Tibial artery (tissue), 4 donors: Measurements from ENCODE around the gene BRSK2.

Experiments used
- DNase-seq, 2 donors: peaks; one replicate each; pipeline ENCODE4 v3.0.0-alpha.2; 2019
- H3K27ac ChIP-seq, 2 donors: fragments of 200-600 bp; sonication (generic) in 1 of 2; 1 replicate in 1 of 2; 2 replicates in 1 of 2; pipeline ENCODE4 v1.5.1; 2018 to 2019; ENCODE audit warnings: mild to moderate bottlenecking in 1 of 2
- H3K27me3 ChIP-seq, 2 donors: fragments of 200-600 bp; sonication (generic) in 1 of 2; one replicate each; pipeline versions ENCODE4 v1.5.1 to v1.6.0; 2016 to 2019
- H3K36me3 ChIP-seq, 3 donors: fragments of 200-600 bp; sonication (generic) in 2 of 3; one replicate each; pipeline ENCODE4 v1.5.1; 2016 to 2019; ENCODE audit warnings: mild to moderate bottlenecking in 2 of 3
- H3K4me1 ChIP-seq, 4 donors: fragments of 200-600 bp; sonication (generic) in 2 of 4; 1 replicate in 3 of 4; 2 replicates in 1 of 4; pipeline ENCODE4 v1.5.1; 2016 to 2019
- H3K4me3 ChIP-seq, 2 donors: fragments of 200-600 bp; sonication (generic) in 1 of 2; 1 replicate in 1 of 2; 2 replicates in 1 of 2; pipeline ENCODE4 v1.5.1; 2018 to 2019; ENCODE audit warnings: mild to moderate bottlenecking in 2 of 2
- H3K9me3 ChIP-seq, 3 donors: fragments of 200-600 bp; sonication (generic) in 1 of 3; one replicate each; pipeline ENCODE4 v1.5.1; 2016 to 2019
- CTCF ChIP-seq, 2 experiments: fragments of 200-600 bp in 1 of 2; fragments of 450-650 bp in 1 of 2; IDR thresholded peaks; one replicate each; pipeline ENCODE4 v1.5.1; 2017 to 2019; ENCODE audit warnings: antibody characterized with exemption in 2 of 2, mild to moderate bottlenecking in 1 of 2, moderate library complexity in 1 of 2
- intact Hi-C: fragments of 100-400 bp; cut with DNase I; formaldehyde crosslinking; loops from one replicate; pipeline ENCODE4 v1.15.0; 2023; ENCODE audit warnings: low total_unique reads

The BRSK2 gene

GRCh38 chr11:1440066-1440465 lies 50.3 kb downstream of the BRSK2 start:
- Histone ChIP-seq H3K27ac (no peak overlapping the region), H3K9me3 (no peaks in the 10 kb centered on the region), H3K4me3 (no peak overlapping the region), H3K36me3 (no peaks in the 10 kb centered on the region), H3K4me1 (peaks cover 0 to 11% (median 0%) of the 10 kb centered on the region in 4 donors), H3K27me3 (peaks cover 0 to 80% of the 10 kb centered on the region in 2 donors)
- DNase-seq = no peak
- intact Hi-C loops = no loop called here
- TF ChIP-seq CTCF (IDR thresholded peaks at IDR 0.05) = no peak

- Histone ChIP-seq H3K27ac (no peak overlapping the region), H3K36me3 (no peaks in the 10 kb centered on the region), H3K4me3 (no peak overlapping the region), H3K4me1 (peaks cover 0 to 11% (median 0%) of the 10 kb centered on the region in 4 donors), H3K9me3 (no peaks in the 10 kb centered on the region), H3K27me3 (peaks cover 0 to 79% of the 10 kb centered on the region in 2 donors)
- TF ChIP-seq CTCF (IDR thresholded peaks at IDR 0.05) = no peak
- no peak for DNase-seq
- intact Hi-C loops = no loop called here
These were observed 50.8 kb downstream of the BRSK2 start for GRCh38 chr11:1440496-1440895.

DNA sequence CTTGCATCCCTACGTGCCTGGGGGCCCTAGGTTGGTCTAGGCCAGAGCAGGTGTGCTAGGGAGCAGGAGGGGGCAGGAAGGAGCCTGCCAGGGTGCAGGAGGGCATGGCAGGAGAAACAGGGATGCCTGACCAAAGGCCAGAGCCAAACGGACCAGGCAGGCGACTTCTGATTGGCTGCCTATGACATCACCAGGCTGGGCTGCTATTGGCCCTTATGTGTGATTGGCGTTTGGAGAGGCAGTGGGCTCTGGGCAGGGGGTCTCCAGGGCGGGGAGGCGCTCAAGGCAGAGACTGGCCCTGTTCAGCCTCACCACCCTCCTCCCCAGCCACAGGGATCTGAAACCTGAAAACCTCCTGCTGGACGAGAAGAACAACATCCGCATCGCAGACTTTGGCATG lies 52.4 kb downstream of the BRSK2 start:
- no peaks in the 10 kb centered on the region for H3K9me3 ChIP-seq
- intact Hi-C loops = no loop called here

DNA sequence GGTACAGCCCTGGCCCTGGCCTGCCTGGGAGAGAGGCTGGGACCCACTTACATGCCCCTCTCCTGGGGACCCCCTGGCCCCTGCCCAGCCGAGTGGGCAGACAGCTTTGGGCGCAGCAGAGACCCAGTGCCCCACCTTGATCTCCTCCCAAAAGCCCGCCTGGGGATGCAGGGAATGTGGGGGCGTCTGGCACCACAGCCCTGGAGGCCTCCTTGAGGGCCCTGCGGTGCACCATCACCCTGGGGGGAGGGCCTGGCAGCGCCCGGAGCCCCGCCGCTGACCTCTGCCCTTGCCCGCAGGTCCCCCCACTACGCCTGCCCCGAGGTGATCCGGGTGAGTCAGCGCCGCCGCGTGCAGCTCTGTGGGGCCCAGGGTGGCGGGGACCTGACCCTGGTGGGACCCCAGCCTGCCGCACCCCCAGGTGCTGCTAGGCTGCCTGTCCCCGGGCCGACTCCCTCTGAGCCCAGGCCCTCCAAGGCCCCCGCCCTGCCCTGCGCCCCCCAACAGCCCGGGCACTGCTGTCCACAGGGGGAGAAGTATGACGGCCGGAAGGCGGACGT lies 53.2 kb downstream of the BRSK2 start:
- Histone ChIP-seq H3K36me3 (no peaks in the 10 kb centered on the region), H3K4me3 (no peak overlapping the region), H3K27me3 (peaks cover 0 to 69% of the 10 kb centered on the region in 2 donors), H3K4me1 (peaks cover 0 to 5% (median 0%) of the 10 kb centered on the region in 4 donors), H3K27ac (no peak overlapping the region), H3K9me3 (no peaks in the 10 kb centered on the region)
- no peak for DNase-seq
- intact Hi-C loops = no loop called here
- TF ChIP-seq CTCF (IDR thresholded peaks at IDR 0.05) = no peak

More for the DNA sequence above, 52.4 kb downstream of the BRSK2 start:
- Histone ChIP-seq H3K4me1 (no peaks in the 10 kb centered on the region), H3K27ac (no peak overlapping the region), H3K4me3 (no peak overlapping the region), H3K36me3 (no peaks in the 10 kb centered on the region), H3K27me3 (peaks cover 0 to 69% of the 10 kb centered on the region in 2 donors)
- TF ChIP-seq CTCF (IDR thresholded peaks at IDR 0.05) = no peak
- no peak for DNase-seq

DNA sequence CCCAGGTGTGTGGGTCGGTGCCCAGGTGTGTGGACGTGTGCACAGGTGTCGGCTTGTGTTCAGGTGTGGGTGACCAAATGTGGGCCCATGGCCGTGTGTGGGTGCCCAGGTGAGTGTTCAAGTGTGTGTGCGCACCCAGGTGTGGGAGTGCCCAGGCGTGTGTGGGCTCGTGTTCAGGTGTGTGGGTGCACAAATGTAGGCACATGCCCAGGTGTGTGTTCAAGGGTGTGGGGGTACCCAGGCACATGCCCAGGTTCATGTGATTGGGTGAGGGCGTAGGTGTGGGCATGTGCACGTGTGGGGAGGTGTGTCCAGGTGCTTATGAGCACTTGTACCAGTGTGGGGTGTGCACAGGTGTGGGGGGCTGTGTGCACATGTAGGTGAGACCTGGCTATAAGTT lies 54.0 kb downstream of the BRSK2 start:
- H3K36me3 ChIP-seq = no peaks in the 10 kb centered on the region
- H3K4me3 ChIP-seq = no peak overlapping the region
- H3K27me3 ChIP-seq = peaks cover 0 to 69% of the 10 kb centered on the region in 2 donors
- no peak for DNase-seq
- H3K9me3 ChIP-seq = no peaks in the 10 kb centered on the region
- peaks cover 0 to 7% (median 0%) of the 10 kb centered on the region in 4 donors for H3K4me1 ChIP-seq
- intact Hi-C loops = no loop called here
- no peak for TF ChIP-seq CTCF (IDR thresholded peaks at IDR 0.05)
- H3K27ac ChIP-seq = no peak overlapping the region

DNA sequence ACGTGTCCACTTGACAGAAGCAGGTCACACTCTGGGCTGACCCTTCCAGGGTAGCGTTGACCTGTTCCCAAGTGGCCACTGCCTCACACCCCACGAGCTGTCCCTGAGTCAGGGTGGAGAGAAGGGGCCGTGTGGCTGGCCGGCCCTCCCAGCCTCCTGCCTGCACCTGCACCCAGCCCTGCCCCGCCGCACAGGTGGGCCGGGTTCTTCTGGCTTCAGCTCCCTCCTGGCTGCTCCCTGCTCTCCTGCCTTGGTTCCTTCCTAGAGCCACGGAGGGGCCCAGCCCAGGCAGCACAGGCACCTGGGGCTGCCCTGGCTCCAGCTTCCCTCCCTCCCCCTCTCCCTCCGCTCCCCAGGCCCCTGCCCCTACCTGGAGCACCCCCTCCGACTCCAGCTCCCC lies 54.6 kb downstream of the BRSK2 start:
- no peak for TF ChIP-seq CTCF (IDR thresholded peaks at IDR 0.05)
- Histone ChIP-seq H3K9me3 (no peaks in the 10 kb centered on the region), H3K27ac (no peak overlapping the region), H3K4me3 (no peak overlapping the region), H3K27me3 (peaks cover 0 to 69% of the 10 kb centered on the region in 2 donors), H3K36me3 (no peaks in the 10 kb centered on the region), H3K4me1 (peaks cover 0 to 7% (median 0%) of the 10 kb centered on the region in 4 donors)
- no peak for DNase-seq
- intact Hi-C loops = no loop called here
